Pancreas (tissue), 10 donors: ENCODE results near the gene PAX7. TPM values are rescaled to one million over a fixed set of nuclear protein-coding genes. Genes with fewer than 3 reads are reported as not detected.

ENCODE experiments used
- ATAC-seq, 4 donors: fragments of 200-7000 bp; cut with Tn5 transposase; one replicate each; pipeline versions ENCODE4 v1.8.0 to v1.9.1; 2020; ENCODE audit warnings: mild to moderate bottlenecking in 4 of 4, moderate library complexity in 4 of 4
- DNase-seq, 6 donors: peaks; one replicate each; pipeline ENCODE4 v3.0.0-alpha.2; 2020
- FAIRE-seq: peaks from 2 replicates; lab custom pipeline; 2012; peaks lifted over from hg19 to GRCh38; lab: Jason Lieb, UNC
- H3K27ac ChIP-seq, 4 donors: fragments of 200-600 bp; sonication (generic); 1 replicate in 3 of 4; 2 replicates in 1 of 4; pipeline versions ENCODE4 v1.5.0 to v1.8.0; 2020
- H3K27me3 ChIP-seq, 4 donors: fragments of 200-600 bp; one replicate each; pipeline ENCODE4 v1.8.0; 2021
- H3K36me3 ChIP-seq, 3 donors: fragments of 200-600 bp; sonication (generic) in 1 of 3; one replicate each; pipeline versions ENCODE4 v1.5.0 to v1.8.0; 2020 to 2021
- H3K4me1 ChIP-seq, 3 donors: fragments of 200-600 bp; one replicate each; pipeline ENCODE4 v1.8.0; 2021
- H3K4me3 ChIP-seq, 4 donors: fragments of 200-600 bp; sonication (generic) in 2 of 4; one replicate each; pipeline versions ENCODE4 v1.5.0 to v1.8.0; 2020 to 2021
- H3K9me3 ChIP-seq, 4 donors: fragments of 200-600 bp; one replicate each; pipeline ENCODE4 v1.8.0; 2021
- WGBS, 2 donors: extraction: QIAGEN DNeasy Blood & Tissue Kit; methylation state at CpG; one replicate each; pipeline ENCODE4 v1.1.7; 2013; 5-methylcytosine and 5-hydroxymethylcytosine counted together
- intact Hi-C, 3 donors: fragments of 100-400 bp; cut with DNase I; formaldehyde crosslinking; loops; one replicate each; pipeline versions ENCODE4 v1.11.1 to v1.14.2; 2022
- polyA plus RNA-seq, 2 donors: library from polyadenylated mRNA; stranded (reverse); fragments of 200-250 nt; gene quantifications; one replicate each; pipeline ENCODE4 v1.2.3, GENCODE V29; 2013
- total RNA-seq, 6 donors: library from RNA; stranded (reverse); fragmentation: NEBNext Ultra II Directional in 4 of 6; extraction: Animal tissue kit (Norgen Biotek cat#: 25700) in 4 of 6; gene quantifications; one replicate each; pipeline versions ENCODE4 v1.2.1 to v1.2.4, GENCODE V29; 2021 to 2023
- TF ChIP-seq, protein P1 (sequence below), 4 donors: fragments of 200-600 bp; sonication (generic) in 3 of 4; IDR thresholded peaks; one replicate each; pipeline versions ENCODE4 v1.5.0 to v1.8.0; 2021; ENCODE audit warnings: antibody characterized with exemption in 4 of 4
- donor health status: healthy with polysubstance abuse.
- donor health status: DM: no; HTN: no; CAD: no; lungs with moderate emphysema.
- donor health status: DM: no; HTN: no; CAD: no.
- donor health status: control.
- donor health status: control.
- donor health status: Bipolar disorder and iron deficiency.
- donor health status: DM: yes; HTN: yes; CAD: no.
- donor health status: DM: no; HTN: no; CAD: no.
- donor health status: DM: no; HTN: no; CAD: no.
- donor health status: DM: yes; HTN: yes; CAD: no.

PAX7 gene
- total and polyA plus RNA-seq, 8 donors, result not detected

- FAIRE-seq, result no peak
- H3K27ac ChIP-seq, result no peak overlapping the region
These were observed 35.8 kb downstream of the PAX7 start for GRCh38 chr1:18666317-18666920.

GRCh38 chr1:18667333-18667732 is 36.7 kb downstream of the PAX7 start:
- H3K9me3 ChIP-seq, result no peaks in the 10 kb centered on the region
- no peaks in the 10 kb centered on the region for H3K27me3 ChIP-seq
- 87 to 88% methylated on average over 6 of the region's 6 CpGs for WGBS, 2 donors
- no peak overlapping the region for H3K27ac ChIP-seq
- no peak overlapping the region for H3K4me3 ChIP-seq
- TF ChIP-seq, protein P1, sequence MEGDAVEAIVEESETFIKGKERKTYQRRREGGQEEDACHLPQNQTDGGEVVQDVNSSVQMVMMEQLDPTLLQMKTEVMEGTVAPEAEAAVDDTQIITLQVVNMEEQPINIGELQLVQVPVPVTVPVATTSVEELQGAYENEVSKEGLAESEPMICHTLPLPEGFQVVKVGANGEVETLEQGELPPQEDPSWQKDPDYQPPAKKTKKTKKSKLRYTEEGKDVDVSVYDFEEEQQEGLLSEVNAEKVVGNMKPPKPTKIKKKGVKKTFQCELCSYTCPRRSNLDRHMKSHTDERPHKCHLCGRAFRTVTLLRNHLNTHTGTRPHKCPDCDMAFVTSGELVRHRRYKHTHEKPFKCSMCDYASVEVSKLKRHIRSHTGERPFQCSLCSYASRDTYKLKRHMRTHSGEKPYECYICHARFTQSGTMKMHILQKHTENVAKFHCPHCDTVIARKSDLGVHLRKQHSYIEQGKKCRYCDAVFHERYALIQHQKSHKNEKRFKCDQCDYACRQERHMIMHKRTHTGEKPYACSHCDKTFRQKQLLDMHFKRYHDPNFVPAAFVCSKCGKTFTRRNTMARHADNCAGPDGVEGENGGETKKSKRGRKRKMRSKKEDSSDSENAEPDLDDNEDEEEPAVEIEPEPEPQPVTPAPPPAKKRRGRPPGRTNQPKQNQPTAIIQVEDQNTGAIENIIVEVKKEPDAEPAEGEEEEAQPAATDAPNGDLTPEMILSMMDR (IDR thresholded peaks at IDR 0.05), result no peak
- no peak for DNase-seq
- H3K36me3 ChIP-seq, result no peaks in the 10 kb centered on the region
- ATAC-seq, result no peak
- no peak for FAIRE-seq
- intact Hi-C loops, result no loop called here
- H3K4me1 ChIP-seq, result no peaks in the 10 kb centered on the region

More at GRCh38 chr1:18666317-18666920, 35.8 kb downstream of the PAX7 start:
- intact Hi-C loops, result no loop called here
- Histone ChIP-seq H3K27me3 (no peaks in the 10 kb centered on the region), H3K4me3 (no peak overlapping the region), H3K9me3 (no peaks in the 10 kb centered on the region), H3K36me3 (no peaks in the 10 kb centered on the region), H3K4me1 (no peaks in the 10 kb centered on the region)
- peak in 1 of 6 donors; percentile 21 for DNase-seq
- peak in 3 of 4 donors; percentile 40 to 52 (median 44) for ATAC-seq
- TF ChIP-seq, protein P1 (IDR thresholded peaks at IDR 0.05), result no peak
- 32% methylated on average over 7 of the region's 7 CpGs for WGBS, 2 donors

DNA sequence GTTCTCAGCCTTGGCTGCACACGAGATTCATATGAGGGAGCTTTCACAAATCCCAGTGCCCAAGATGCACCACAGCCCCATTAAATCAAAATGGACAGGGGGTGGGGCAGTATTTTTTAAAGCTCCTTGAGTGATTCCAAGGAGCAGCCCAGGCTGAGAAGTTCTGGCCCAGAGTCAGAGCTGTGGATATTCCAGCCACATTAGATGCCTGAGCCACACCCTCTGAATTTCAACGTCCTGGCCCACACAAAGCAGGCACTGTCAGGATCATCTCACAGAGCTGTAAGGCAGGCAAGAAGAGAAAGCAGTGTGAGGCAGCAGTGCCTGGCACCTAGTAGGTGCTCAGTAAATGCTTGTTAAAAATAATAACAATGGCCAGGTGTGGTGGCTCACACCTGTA is 37.4 kb downstream of the PAX7 start:
- Histone ChIP-seq H3K4me1 (no peaks in the 10 kb centered on the region), H3K27ac (no peak overlapping the region), H3K36me3 (no peaks in the 10 kb centered on the region), H3K4me3 (no peak overlapping the region), H3K27me3 (no peaks in the 10 kb centered on the region), H3K9me3 (no peaks in the 10 kb centered on the region)
- DNase-seq, result no peak
- TF ChIP-seq, protein P1 (IDR thresholded peaks at IDR 0.05), result no peak
- intact Hi-C loops, result no loop called here
- 44 to 47% methylated on average over 2 of the region's 2 CpGs for WGBS, 2 donors
- FAIRE-seq, result no peak
- no peak for ATAC-seq

GRCh38 chr1:18668750-18669404 is 38.2 kb downstream of the PAX7 start:
- Histone ChIP-seq H3K27ac (no peak overlapping the region), H3K4me3 (no peak overlapping the region), H3K9me3 (no peaks in the 10 kb centered on the region), H3K27me3 (no peaks in the 10 kb centered on the region), H3K36me3 (no peaks in the 10 kb centered on the region), H3K4me1 (no peaks in the 10 kb centered on the region)
- no peak for DNase-seq
- intact Hi-C loops, result no loop called here
- TF ChIP-seq, protein P1 (IDR thresholded peaks at IDR 0.05), result no peak
- peak in 3 of 4 donors; percentile 48 to 74 (median 49) for ATAC-seq
- WGBS, 2 donors, result 59% methylated on average over 4 of the region's 4 CpGs
- no peak for FAIRE-seq
